ENCODE results near the gene CT55. TPM values are rescaled to one million over a fixed set of nuclear protein-coding genes. Genes with fewer than 3 reads are reported as not detected.
A peak's percentile ranks its signal among the peaks of the same experiment; 100 is the strongest.
"Not testable (repeated sequence)": the region's sequence is repeated elsewhere in the genome, so short reads cannot be mapped to it uniquely, and the experiment has no call there.

Gene CT55
- under 1 TPM in 8 of 12 donors, not detected in 4; 0.15 to 0.73 (median 0.37) TPM for polyA plus RNA-seq (ENCODE audit: insufficient read length in 12 of 12)
- long read RNA-seq, donor 1: 0 reads
- long read RNA-seq, donor 2: 0 reads
- long read RNA-seq, donor 3: 0 reads
- long read RNA-seq, donor 4: 0 reads
- long read RNA-seq, donor 5: 0 reads
- long read RNA-seq, donor 6: 0 reads
- long read RNA-seq, donor 7: 0 reads
- long read RNA-seq, donor 8: 0 reads
- long read RNA-seq, donor 9: 0 reads
- long read RNA-seq, donor 10: 0 reads
- long read RNA-seq, donor 11: 0 reads

GRCh38 chrX:135170877-135171519 lies at the start of gene CT55:
Gene CT55, minus strand, starts transcription at chrX:135171398. Its CDS starts 227 bp downstream, at chrX:135171171.
- DNase-seq: no peak

- no peak for DNase-seq
Observed at GRCh38 chrX:135213200-135213844, 42.1 kb upstream of the CT55 start.

GRCh38 chrX:135206427-135206826 lies 35.2 kb upstream of the CT55 start:
- not testable (repeated sequence) for DNase-seq

- no peak for DNase-seq
Observed at GRCh38 chrX:135200297-135200696, 29.1 kb upstream of the CT55 start.

- DNase-seq: no peak
Observed at GRCh38 chrX:135194684-135195083, 23.5 kb upstream of the CT55 start.

- no peak for DNase-seq
Observed at GRCh38 chrX:135193740-135194139, 22.5 kb upstream of the CT55 start.

- DNase-seq: no peak
Observed at GRCh38 chrX:135191838-135192237, 20.6 kb upstream of the CT55 start.

- peak; percentile 26 for DNase-seq
Observed at GRCh38 chrX:135185795-135186443, 14.7 kb upstream of the CT55 start.

- no peak for DNase-seq
Observed at GRCh38 chrX:135178636-135179035, 7.4 kb upstream of the CT55 start.

GRCh38 chrX:135170468-135170867 lies 730 bp downstream of the CT55 start:
- no peak for DNase-seq

GRCh38 chrX:135169534-135169933 lies 1.7 kb downstream of the CT55 start:
- DNase-seq: not testable (repeated sequence)

GRCh38 chrX:135168486-135168885 lies 2.7 kb downstream of the CT55 start:
- no peak for DNase-seq

- not testable (repeated sequence) for DNase-seq
Observed at GRCh38 chrX:135154688-135155087, 16.5 kb downstream of the CT55 start.

GRCh38 chrX:135126145-135126544 lies 45.1 kb downstream of the CT55 start:
- DNase-seq: not testable (repeated sequence)

GRCh38 chrX:135120056-135120576 lies 51.1 kb downstream of the CT55 start, which contains the start of gene ETDB:
Gene ETDB, minus strand, starts transcription at chrX:135120526. Its CDS starts 1,265 bp downstream, at chrX:135119261.
- DNase-seq: not testable (repeated sequence)

GRCh38 chrX:135116064-135116463 lies 55.1 kb downstream of the CT55 start:
- DNase-seq: not testable (repeated sequence)

GRCh38 chrX:135114392-135114791 lies 56.8 kb downstream of the CT55 start:
- DNase-seq: no peak

- DNase-seq: no peak
Observed at GRCh38 chrX:135112743-135113142, 58.5 kb downstream of the CT55 start.

- DNase-seq: no peak
Observed at GRCh38 chrX:135112096-135112729, 59.0 kb downstream of the CT55 start.

- DNase-seq: no peak
Observed at GRCh38 chrX:135109554-135109953, 61.6 kb downstream of the CT55 start.
